ENCODE measurements around the gene ICAM2. TPM values are rescaled to one million over a fixed set of nuclear protein-coding genes. Genes with fewer than 3 reads are reported as not detected.

ICAM2 gene
- total RNA-seq, 1 donor from 2014 or later = not detected

DNA sequence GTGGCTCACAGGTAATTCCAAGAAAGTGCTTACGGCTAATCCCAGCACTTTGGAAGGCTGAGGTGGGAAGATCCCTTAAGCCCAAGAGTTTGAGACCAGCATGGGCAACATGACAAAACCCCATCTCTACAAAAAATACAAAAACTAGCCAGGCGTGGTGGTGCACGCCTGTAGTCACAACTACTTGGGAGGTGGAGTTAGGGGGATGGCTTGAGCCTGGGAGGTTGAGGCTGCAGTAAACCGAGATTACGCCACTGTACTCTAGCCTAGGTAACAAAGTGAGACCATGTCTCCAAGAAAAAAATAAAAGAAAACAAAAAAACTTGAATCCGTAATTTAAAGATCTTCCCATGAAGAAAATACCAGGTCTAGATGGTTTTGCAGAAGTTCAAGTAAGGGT lies 5.0 kb downstream of the ICAM2 start:
- no peak for DNase-seq
- peaks cover 4% of the 10 kb centered on the region for H3K27me3 Mint-ChIP-seq (ENCODE audit: unreplicated experiment)
- H3K27ac Mint-ChIP-seq (ENCODE audit: unreplicated experiment) = no peak overlapping the region
- H3K9me3 Mint-ChIP-seq (ENCODE audit: unreplicated experiment) = peaks cover 1% of the 10 kb centered on the region
- H3K4me3 Mint-ChIP-seq (ENCODE audit: unreplicated experiment) = no peak overlapping the region
- TF ChIP-seq CTCF (IDR thresholded peaks at IDR 0.05; ENCODE audit: partially characterized antibody, unreplicated experiment) = no peak
- peaks cover 5% of the 10 kb centered on the region for H3K36me3 Mint-ChIP-seq (ENCODE audit: unreplicated experiment)
- no peaks in the 10 kb centered on the region for H3K4me1 Mint-ChIP-seq (ENCODE audit: low read depth, unreplicated experiment)

GRCh38 chr17:64009571-64010402 lies 10.6 kb downstream of the ICAM2 start:
- H3K4me3 Mint-ChIP-seq (ENCODE audit: unreplicated experiment) = no peak overlapping the region
- peaks cover 2% of the 10 kb centered on the region for H3K27me3 Mint-ChIP-seq (ENCODE audit: unreplicated experiment)
- H3K36me3 Mint-ChIP-seq (ENCODE audit: unreplicated experiment) = no peaks in the 10 kb centered on the region
- H3K27ac Mint-ChIP-seq (ENCODE audit: unreplicated experiment) = no peak overlapping the region
- no peaks in the 10 kb centered on the region for H3K9me3 Mint-ChIP-seq (ENCODE audit: unreplicated experiment)
- no peak for TF ChIP-seq CTCF (IDR thresholded peaks at IDR 0.05; ENCODE audit: partially characterized antibody, unreplicated experiment)
- no peaks in the 10 kb centered on the region for H3K4me1 Mint-ChIP-seq (ENCODE audit: low read depth, unreplicated experiment)
- DNase-seq = no peak

- Mint-ChIP-seq H3K27me3 (ENCODE audit: unreplicated experiment) (peaks cover 2% of the 10 kb centered on the region), H3K4me3 (ENCODE audit: unreplicated experiment) (no peak overlapping the region), H3K9me3 (ENCODE audit: unreplicated experiment) (no peaks in the 10 kb centered on the region), H3K4me1 (ENCODE audit: low read depth, unreplicated experiment) (no peaks in the 10 kb centered on the region), H3K27ac (ENCODE audit: unreplicated experiment) (no peak overlapping the region), H3K36me3 (ENCODE audit: unreplicated experiment) (no peaks in the 10 kb centered on the region)
- no peak for TF ChIP-seq CTCF (IDR thresholded peaks at IDR 0.05; ENCODE audit: partially characterized antibody, unreplicated experiment)
- DNase-seq = no peak
Observed at GRCh38 chr17:64008830-64009229, 11.6 kb downstream of the ICAM2 start.

- peaks cover 2% of the 10 kb centered on the region for H3K27me3 Mint-ChIP-seq (ENCODE audit: unreplicated experiment)
Observed at GRCh38 chr17:64008346-64008745, 12.1 kb downstream of the ICAM2 start.

More at GRCh38 chr17:64008346-64008745, 12.1 kb downstream of the ICAM2 start:
- no peaks in the 10 kb centered on the region for H3K9me3 Mint-ChIP-seq (ENCODE audit: unreplicated experiment)
- H3K27ac Mint-ChIP-seq (ENCODE audit: unreplicated experiment) = no peak overlapping the region
- H3K4me1 Mint-ChIP-seq (ENCODE audit: low read depth, unreplicated experiment) = no peaks in the 10 kb centered on the region
- no peaks in the 10 kb centered on the region for H3K36me3 Mint-ChIP-seq (ENCODE audit: unreplicated experiment)
- TF ChIP-seq CTCF (IDR thresholded peaks at IDR 0.05; ENCODE audit: partially characterized antibody, unreplicated experiment) = no peak
- no peak for DNase-seq
- no peak overlapping the region for H3K4me3 Mint-ChIP-seq (ENCODE audit: unreplicated experiment)
